Measurements from ENCODE around the gene PLA2G4F. TPM values are rescaled to one million over a fixed set of nuclear protein-coding genes. Genes with fewer than 3 reads are reported as not detected.

Gene PLA2G4F
- total RNA-seq, 1 experiment from 2014 or later, result 0.05 TPM

DNA sequence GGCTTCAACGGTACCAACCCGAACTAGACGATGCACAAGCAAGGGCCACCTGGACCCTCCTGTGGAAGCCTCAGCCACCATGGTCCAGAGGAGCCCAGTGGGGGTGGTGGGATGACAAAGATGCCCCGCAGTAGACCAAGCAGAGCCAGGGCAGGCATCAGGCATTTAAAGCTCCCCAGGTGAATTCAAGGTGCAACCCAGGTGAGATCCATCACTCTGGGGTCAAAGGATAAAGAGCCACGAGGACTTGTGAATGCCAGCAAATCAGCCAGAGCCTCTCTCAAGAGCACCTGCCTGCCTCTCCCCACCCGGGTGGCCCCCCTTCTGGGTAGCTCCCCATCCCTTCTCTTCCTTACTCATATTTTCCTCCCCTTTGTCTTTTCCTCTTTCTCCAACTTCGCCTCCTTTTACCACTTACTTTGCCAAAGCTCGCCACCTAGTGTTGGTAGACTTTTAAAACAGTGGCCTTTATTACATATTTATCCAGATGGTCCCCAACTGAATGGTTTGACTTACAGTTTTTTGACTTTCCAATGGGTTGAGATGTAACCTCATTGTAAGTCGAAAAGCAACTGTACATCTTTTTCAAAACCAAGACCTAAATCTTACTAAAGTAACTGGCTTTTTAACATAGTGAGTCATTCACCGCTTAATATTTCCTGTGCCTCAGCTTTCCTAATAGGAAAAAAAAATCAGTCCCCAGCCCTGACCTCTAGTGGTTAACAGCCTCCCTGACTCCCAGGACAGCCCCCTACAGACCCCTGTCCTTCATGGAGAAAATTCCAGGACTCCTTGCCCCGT, 18.8 kb downstream of the PLA2G4F start:
- H3K9me3 ChIP-seq (ENCODE audit: control insufficient read depth in 1 of 2, insufficient read depth in 1 of 2, low read depth in 1 of 2, low read length in 2 of 2), result no peaks in the 10 kb centered on the region
- H3K36me3 ChIP-seq (ENCODE audit: control insufficient read depth in 1 of 2, insufficient read depth in 2 of 2, low read length in 2 of 2), result no peaks in the 10 kb centered on the region
- H3K4me2 ChIP-seq (ENCODE audit: low read length), result no peak overlapping the region
- no peaks in the 10 kb centered on the region for H3K9me2 ChIP-seq (ENCODE audit: insufficient read depth)
- no peak overlapping the region for H3K4me3 ChIP-seq (replicated peaks in 1 of 2; ENCODE audit: low read depth in 1 of 2, low read length in 2 of 2)
- RAD21 ChIA-PET (ENCODE audit: low non-redundant PET in 1 of 2, low total read pairs in 2 of 2, uncharacterized antibody in 2 of 2, unreplicated experiment in 2 of 2), result interaction anchor here in 1 of 2 experiments (0.6 to 1.0 kb wide), 4 partner anchors 42 to 248 kb away, joined by 3 to 4 read pairs (median 4); no protein-coding TSS in a partner anchor
- DNase-seq (ENCODE audit: low read depth, low spot score) (peak; percentile 57), ATAC-seq (peak; percentile 70)
- H3K9ac ChIP-seq (ENCODE audit: low read length), result no peak overlapping the region
- TF ChIP-seq, protein P1, sequence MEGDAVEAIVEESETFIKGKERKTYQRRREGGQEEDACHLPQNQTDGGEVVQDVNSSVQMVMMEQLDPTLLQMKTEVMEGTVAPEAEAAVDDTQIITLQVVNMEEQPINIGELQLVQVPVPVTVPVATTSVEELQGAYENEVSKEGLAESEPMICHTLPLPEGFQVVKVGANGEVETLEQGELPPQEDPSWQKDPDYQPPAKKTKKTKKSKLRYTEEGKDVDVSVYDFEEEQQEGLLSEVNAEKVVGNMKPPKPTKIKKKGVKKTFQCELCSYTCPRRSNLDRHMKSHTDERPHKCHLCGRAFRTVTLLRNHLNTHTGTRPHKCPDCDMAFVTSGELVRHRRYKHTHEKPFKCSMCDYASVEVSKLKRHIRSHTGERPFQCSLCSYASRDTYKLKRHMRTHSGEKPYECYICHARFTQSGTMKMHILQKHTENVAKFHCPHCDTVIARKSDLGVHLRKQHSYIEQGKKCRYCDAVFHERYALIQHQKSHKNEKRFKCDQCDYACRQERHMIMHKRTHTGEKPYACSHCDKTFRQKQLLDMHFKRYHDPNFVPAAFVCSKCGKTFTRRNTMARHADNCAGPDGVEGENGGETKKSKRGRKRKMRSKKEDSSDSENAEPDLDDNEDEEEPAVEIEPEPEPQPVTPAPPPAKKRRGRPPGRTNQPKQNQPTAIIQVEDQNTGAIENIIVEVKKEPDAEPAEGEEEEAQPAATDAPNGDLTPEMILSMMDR (IDR thresholded peaks at IDR 0.05 in 2 of 3, conservative IDR thresholded peaks at IDR 0.05 in 1 of 3; ENCODE audit: borderline replicate concordance in 1 of 3, insufficient read depth in 1 of 3, low read depth in 2 of 3, low read length in 2 of 3), result peak; percentile 58 to 94 (median 71)
- TF ChIP-seq RAD21 (IDR thresholded peaks at IDR 0.05; ENCODE audit: low read depth), result peak; percentile 80
- no peak for TF ChIP-seq EZH2 (IDR thresholded peaks at IDR 0.05)
- TF ChIP-seq ZFX (IDR thresholded peaks at IDR 0.05), result no peak
- peaks cover 5 to 8% of the 10 kb centered on the region in 2 experiments; a peak in 3 of 4 replicates for H3K4me1 ChIP-seq (ENCODE audit: control insufficient read depth in 1 of 2, insufficient read depth in 2 of 2, low read length in 2 of 2)
- BruUV-seq (replicated peaks), result no TSS peak
- peak overlapping the region; percentile 58 for H2AFZ ChIP-seq (ENCODE audit: low read depth, low read length, poor library complexity, severe bottlenecking)
- CTCF ChIA-PET, result interaction anchor here (0.8 to 5.9 kb wide), 17 partner anchors 9 to 364 kb away, joined by 3 to 47 read pairs (median 4); partner anchors contain the start of genes EHD4, MAPKBP1 and PLA2G4D
- H3K79me2 ChIP-seq (ENCODE audit: insufficient read depth, low read length), result no peaks in the 10 kb centered on the region
- intact Hi-C loops (cut with micrococcal nuclease), result no loop called here
- POLR2A ChIA-PET, result no interaction called here
- H3K27ac ChIP-seq (ENCODE audit: low read depth, low read length), result no peak overlapping the region
- no peaks in the 10 kb centered on the region; the same call in 1 of the 2 replicates for H3K27me3 ChIP-seq (ENCODE audit: insufficient read depth, low read length)
- no peaks in the 10 kb centered on the region for H4K20me1 ChIP-seq (ENCODE audit: insufficient read depth)

DNA sequence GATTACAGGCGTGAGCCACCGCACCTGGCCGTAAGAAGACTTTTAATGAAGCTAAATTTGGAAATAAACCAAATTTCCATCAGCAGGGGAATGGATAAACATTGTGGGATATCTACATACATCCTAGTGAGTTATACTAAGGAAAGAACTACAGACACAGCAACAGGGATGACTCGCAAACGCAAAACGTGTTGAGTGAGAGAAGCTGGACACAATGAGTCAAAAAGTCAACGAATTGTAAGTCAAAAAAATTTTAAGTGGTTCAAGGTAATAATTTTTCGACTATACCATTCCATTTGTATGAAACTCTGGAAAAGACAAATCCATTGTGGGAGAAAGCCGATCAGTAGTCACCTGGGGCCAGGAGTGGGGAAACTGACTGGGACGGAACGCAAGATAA, 19.9 kb downstream of the PLA2G4F start:
- DNase-seq (ENCODE audit: low read depth, low spot score), result no peak
- intact Hi-C loops (cut with micrococcal nuclease), result no loop called here

More for the DNA sequence above, 19.9 kb downstream of the PLA2G4F start:
- H3K4me3 ChIP-seq (replicated peaks in 1 of 2; ENCODE audit: low read depth in 1 of 2, low read length in 2 of 2), result no peak overlapping the region
- RAD21 ChIA-PET (ENCODE audit: low non-redundant PET in 1 of 2, low total read pairs in 2 of 2, uncharacterized antibody in 2 of 2, unreplicated experiment in 2 of 2), result no interaction called here
- H3K9ac ChIP-seq (ENCODE audit: low read length), result no peak overlapping the region
- no TSS peak for BruUV-seq (replicated peaks)
- peaks cover 5 to 8% of the 10 kb centered on the region in 2 experiments; a peak in 3 of 4 replicates for H3K4me1 ChIP-seq (ENCODE audit: control insufficient read depth in 1 of 2, insufficient read depth in 2 of 2, low read length in 2 of 2)
- H3K79me2 ChIP-seq (ENCODE audit: insufficient read depth, low read length), result no peaks in the 10 kb centered on the region
- H3K27ac ChIP-seq (ENCODE audit: low read depth, low read length), result no peak overlapping the region
- CTCF ChIA-PET, result interaction anchor here (1.2 to 5.9 kb wide), 2 partner anchors 146 to 164 kb away, joined by 3 to 47 read pairs; partner anchors contain the start of gene EHD4
- H3K36me3 ChIP-seq (ENCODE audit: control insufficient read depth in 1 of 2, insufficient read depth in 2 of 2, low read length in 2 of 2), result no peaks in the 10 kb centered on the region
- H3K27me3 ChIP-seq (ENCODE audit: insufficient read depth, low read length), result no peaks in the 10 kb centered on the region; the same call in 1 of the 2 replicates
- POLR2A ChIA-PET, result no interaction called here
- no peak overlapping the region for H2AFZ ChIP-seq (ENCODE audit: low read depth, low read length, poor library complexity, severe bottlenecking)
- TF ChIP-seq POLR2A (IDR thresholded peaks at IDR 0.05; ENCODE audit: borderline replicate concordance, extremely low read depth, insufficient read depth, insufficient read length) (no peak), SRF (IDR thresholded peaks at IDR 0.05; ENCODE audit: low read depth) (no peak), CEBPB (IDR thresholded peaks at IDR 0.05; ENCODE audit: low read depth) (no peak)
- TF ChIP-seq, protein P2, sequence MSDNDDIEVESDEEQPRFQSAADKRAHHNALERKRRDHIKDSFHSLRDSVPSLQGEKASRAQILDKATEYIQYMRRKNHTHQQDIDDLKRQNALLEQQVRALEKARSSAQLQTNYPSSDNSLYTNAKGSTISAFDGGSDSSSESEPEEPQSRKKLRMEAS (IDR thresholded peaks at IDR 0.05), result no peak
- H3K4me2 ChIP-seq (ENCODE audit: low read length), result no peak overlapping the region
- no peaks in the 10 kb centered on the region for H3K9me3 ChIP-seq (ENCODE audit: control insufficient read depth in 1 of 2, insufficient read depth in 1 of 2, low read depth in 1 of 2, low read length in 2 of 2)
- no peaks in the 10 kb centered on the region for H4K20me1 ChIP-seq (ENCODE audit: insufficient read depth)
- no peak for ATAC-seq
- H3K9me2 ChIP-seq (ENCODE audit: insufficient read depth), result no peaks in the 10 kb centered on the region

All from HCT116 (cell line).